ENCODE data around the gene ZNF224.
A peak's percentile ranks its signal among the peaks of the same experiment; 100 is the strongest.
"Not testable (repeated sequence)": the region's sequence is repeated elsewhere in the genome, so short reads cannot be mapped to it uniquely, and the experiment has no call there.

ZNF224 gene

DNA sequence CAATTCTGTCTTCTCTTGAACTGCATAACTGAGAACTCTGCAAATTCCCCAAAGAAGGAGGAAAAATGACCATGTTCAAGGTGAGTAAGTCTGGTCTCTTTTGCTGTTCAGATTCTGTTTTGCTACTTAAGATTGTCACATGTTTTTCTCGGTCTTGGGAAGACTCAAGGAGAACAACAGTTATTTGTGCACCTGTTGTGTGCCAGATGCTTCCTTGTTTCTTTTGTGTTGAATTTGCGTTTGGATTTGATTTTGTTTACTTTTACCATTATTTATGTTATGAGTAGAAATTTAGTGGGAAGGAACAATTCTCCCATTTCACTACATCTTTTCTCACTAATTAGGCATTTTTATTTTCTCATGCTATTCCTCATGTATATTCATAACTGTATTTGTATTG, 17.8 kb upstream of the ZNF224 start:
- Histone ChIP-seq H3K36me3 (ENCODE audit: control insufficient read depth, low read depth, low read length) (no peaks in the 10 kb centered on the region), H3K4me3 (ENCODE audit: low read length) (no peak overlapping the region), H3K4me1 (ENCODE audit: control insufficient read depth, low read depth, low read length) (peaks cover 3% of the 10 kb centered on the region), H3K27ac (ENCODE audit: low read length) (no peak overlapping the region), H3K9me3 (ENCODE audit: control insufficient read depth, low read depth, low read length) (no peaks in the 10 kb centered on the region), H3K27me3 (ENCODE audit: control insufficient read depth, insufficient read depth, low read length) (peaks cover 14% of the 10 kb centered on the region), H3K9ac (ENCODE audit: low read length) (no peak overlapping the region)

- Histone ChIP-seq H3K4me3 (ENCODE audit: low read length) (no peak overlapping the region), H3K36me3 (ENCODE audit: control insufficient read depth, low read depth, low read length) (no peaks in the 10 kb centered on the region), H3K9me3 (ENCODE audit: control insufficient read depth, low read depth, low read length) (no peaks in the 10 kb centered on the region), H3K9ac (ENCODE audit: low read length) (no peak overlapping the region), H3K27me3 (ENCODE audit: control insufficient read depth, insufficient read depth, low read length) (no peaks in the 10 kb centered on the region), H3K27ac (ENCODE audit: low read length) (no peak overlapping the region), H3K4me1 (ENCODE audit: control insufficient read depth, low read depth, low read length) (no peaks in the 10 kb centered on the region)
These were observed 2.1 kb upstream of the ZNF224 start for GRCh38 chr19:44092108-44092507.

GRCh38 chr19:44107751-44108150, 13.6 kb downstream of the ZNF224 start:
- peaks cover 24% of the 10 kb centered on the region for H3K36me3 ChIP-seq (ENCODE audit: control insufficient read depth, low read depth, low read length)
- no peak overlapping the region for H3K27ac ChIP-seq (ENCODE audit: low read length)
- H3K4me3 ChIP-seq (ENCODE audit: low read length) = no peak overlapping the region

GRCh38 chr19:44109458-44109857, 15.3 kb downstream of the ZNF224 start:
- Histone ChIP-seq H3K27ac (ENCODE audit: low read length) (no peak overlapping the region), H3K4me3 (ENCODE audit: low read length) (no peak overlapping the region), H3K27me3 (ENCODE audit: control insufficient read depth, insufficient read depth, low read length) (no peaks in the 10 kb centered on the region), H3K36me3 (ENCODE audit: control insufficient read depth, low read depth, low read length) (peaks cover 14% of the 10 kb centered on the region), H3K9ac (ENCODE audit: low read length) (no peak overlapping the region), H3K9me3 (ENCODE audit: control insufficient read depth, low read depth, low read length) (peaks cover 20% of the 10 kb centered on the region), H3K4me1 (ENCODE audit: control insufficient read depth, low read depth, low read length) (no peaks in the 10 kb centered on the region)

More at GRCh38 chr19:44107751-44108150, 13.6 kb downstream of the ZNF224 start:
- Histone ChIP-seq H3K4me1 (ENCODE audit: control insufficient read depth, low read depth, low read length) (no peaks in the 10 kb centered on the region), H3K27me3 (ENCODE audit: control insufficient read depth, insufficient read depth, low read length) (no peaks in the 10 kb centered on the region), H3K9ac (ENCODE audit: low read length) (no peak overlapping the region), H3K9me3 (ENCODE audit: control insufficient read depth, low read depth, low read length) (peaks cover 20% of the 10 kb centered on the region)

- peak overlapping the region; percentile 92 for H3K9ac ChIP-seq (ENCODE audit: low read length)
- peaks cover 8% of the 10 kb centered on the region for H3K36me3 ChIP-seq (ENCODE audit: control insufficient read depth, low read depth, low read length)
- H3K27ac ChIP-seq (ENCODE audit: low read length) = no peak overlapping the region
- peak overlapping the region; percentile 93 for H3K4me3 ChIP-seq (ENCODE audit: low read length)
- no peaks in the 10 kb centered on the region for H3K4me1 ChIP-seq (ENCODE audit: control insufficient read depth, low read depth, low read length)
- peaks cover 9% of the 10 kb centered on the region for H3K9me3 ChIP-seq (ENCODE audit: control insufficient read depth, low read depth, low read length)
- H3K27me3 ChIP-seq (ENCODE audit: control insufficient read depth, insufficient read depth, low read length) = no peaks in the 10 kb centered on the region
These were observed 17.8 kb downstream of the ZNF224 start for GRCh38 chr19:44111910-44112463.

DNA sequence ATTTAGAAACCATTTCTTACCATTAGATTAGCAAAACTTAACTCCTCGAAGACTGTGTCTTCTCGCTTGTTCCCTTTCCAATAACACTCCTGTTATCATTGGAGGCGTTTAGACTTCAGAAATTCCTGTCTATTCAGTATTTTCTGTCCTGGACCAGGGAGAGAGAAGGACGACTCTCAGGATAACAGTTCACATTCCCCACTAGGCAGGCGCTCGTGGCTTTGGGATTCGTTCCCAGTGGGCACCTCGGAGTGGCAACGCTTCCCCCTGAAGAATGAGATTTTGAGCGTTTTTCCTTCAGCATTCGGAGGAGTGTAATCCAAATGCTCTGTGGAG, 18.6 kb downstream of the ZNF224 start:
- Histone ChIP-seq H3K27me3 (ENCODE audit: control insufficient read depth, insufficient read depth, low read length) (no peaks in the 10 kb centered on the region), H3K27ac (ENCODE audit: low read length) (peak overlapping the region; percentile 61), H3K9ac (ENCODE audit: low read length) (peak overlapping the region; percentile 92), H3K4me3 (ENCODE audit: low read length) (peak overlapping the region; percentile 93), H3K4me1 (ENCODE audit: control insufficient read depth, low read depth, low read length) (no peaks in the 10 kb centered on the region), H3K9me3 (ENCODE audit: control insufficient read depth, low read depth, low read length) (peaks cover 1% of the 10 kb centered on the region), H3K36me3 (ENCODE audit: control insufficient read depth, low read depth, low read length) (peaks cover 8% of the 10 kb centered on the region)

DNA sequence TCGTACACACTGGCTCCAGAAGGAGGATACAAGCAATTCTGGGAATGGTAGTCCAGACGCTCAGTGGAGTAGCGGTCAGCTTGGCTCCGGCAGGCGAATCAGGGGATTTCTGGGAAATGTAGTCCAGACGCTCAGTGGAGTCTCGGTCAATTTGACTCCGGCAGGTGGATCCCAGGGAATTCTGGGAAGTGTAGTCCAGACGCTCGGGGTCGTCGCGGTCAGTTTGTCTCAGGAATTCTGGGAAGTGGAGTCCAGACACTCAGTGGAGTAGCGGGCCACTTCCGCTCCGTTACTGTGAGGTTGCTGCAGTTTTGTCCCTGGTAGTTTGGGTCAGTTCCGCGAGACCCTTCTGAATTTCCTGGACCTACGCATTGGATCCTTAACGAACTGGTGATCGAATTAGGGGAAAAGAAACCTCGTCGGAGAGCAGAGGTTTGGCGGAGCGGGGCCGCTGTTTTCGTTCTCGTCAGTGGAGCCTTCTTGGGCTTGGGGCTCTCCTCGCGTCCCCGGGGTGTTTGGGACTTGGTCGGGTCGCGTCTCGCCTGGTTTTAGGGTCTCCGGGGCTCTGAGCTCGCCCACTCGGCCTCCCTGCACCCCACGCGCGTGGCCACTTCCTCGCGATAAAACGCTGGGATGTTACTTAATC, 19.1 kb downstream of the ZNF224 start, which contains the start of gene ZNF225:
TSS of gene ZNF225 (plus strand) at position 262 of the 646 bp plus-strand sequence. CDS start 2,429 bp downstream, outside the sequence.
- Histone ChIP-seq H3K36me3 (ENCODE audit: control insufficient read depth, low read depth, low read length) (peaks cover 8% of the 10 kb centered on the region), H3K4me3 (ENCODE audit: low read length) (peak within 1 kb of the TSS; percentile 93), H3K27ac (ENCODE audit: low read length) (peak within 1 kb of the TSS; percentile 61)

GRCh38 chr19:44113784-44114390, 19.7 kb downstream of the ZNF224 start:
- no peak overlapping the region for H3K27ac ChIP-seq (ENCODE audit: low read length)
- H3K9me3 ChIP-seq (ENCODE audit: control insufficient read depth, low read depth, low read length) = no peaks in the 10 kb centered on the region
- peak overlapping the region; percentile 93 for H3K4me3 ChIP-seq (ENCODE audit: low read length)
- peak overlapping the region; percentile 65 for H3K9ac ChIP-seq (ENCODE audit: low read length)
- no peaks in the 10 kb centered on the region for H3K4me1 ChIP-seq (ENCODE audit: control insufficient read depth, low read depth, low read length)
- H3K36me3 ChIP-seq (ENCODE audit: control insufficient read depth, low read depth, low read length) = peaks cover 12% of the 10 kb centered on the region
- no peaks in the 10 kb centered on the region for H3K27me3 ChIP-seq (ENCODE audit: control insufficient read depth, insufficient read depth, low read length)

More for the DNA sequence above, 19.1 kb downstream of the ZNF224 start, which contains the start of gene ZNF225:
- H3K9ac ChIP-seq (ENCODE audit: low read length) = peak within 1 kb of the TSS; percentile 92
- no peaks in the 10 kb centered on the region for H3K9me3 ChIP-seq (ENCODE audit: control insufficient read depth, low read depth, low read length)
- H3K4me1 ChIP-seq (ENCODE audit: control insufficient read depth, low read depth, low read length) = no peaks in the 10 kb centered on the region
- no peaks in the 10 kb centered on the region for H3K27me3 ChIP-seq (ENCODE audit: control insufficient read depth, insufficient read depth, low read length)

DNA sequence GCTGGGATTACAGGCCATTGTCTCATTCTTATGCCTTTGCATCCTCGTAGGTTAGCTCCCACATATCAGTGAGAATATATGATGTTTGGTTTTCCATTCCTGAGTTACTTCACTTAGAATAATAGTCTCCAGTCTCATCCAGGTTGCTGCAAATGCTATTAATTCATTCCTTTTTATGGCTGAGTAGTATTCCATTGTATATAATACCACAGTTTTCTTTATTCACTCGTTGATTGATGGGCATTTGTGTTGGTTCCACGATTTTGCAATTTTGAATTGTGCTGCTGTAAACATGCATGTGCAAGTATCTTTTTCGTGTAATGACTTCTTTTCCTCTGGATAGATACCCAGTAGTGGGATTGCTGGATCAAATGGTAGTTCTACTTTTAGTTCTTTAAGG, 27.0 kb downstream of the ZNF224 start:
- not testable (repeated sequence) for H3K9me3 ChIP-seq (ENCODE audit: control insufficient read depth, low read depth, low read length); H3K4me1 ChIP-seq (ENCODE audit: control insufficient read depth, low read depth, low read length); H3K27me3 ChIP-seq (ENCODE audit: control insufficient read depth, insufficient read depth, low read length); H3K9ac ChIP-seq (ENCODE audit: low read length); H3K4me3 ChIP-seq (ENCODE audit: low read length); H3K27ac ChIP-seq (ENCODE audit: low read length)
- peaks cover 15% of the 10 kb centered on the region for H3K36me3 ChIP-seq (ENCODE audit: control insufficient read depth, low read depth, low read length)

DNA sequence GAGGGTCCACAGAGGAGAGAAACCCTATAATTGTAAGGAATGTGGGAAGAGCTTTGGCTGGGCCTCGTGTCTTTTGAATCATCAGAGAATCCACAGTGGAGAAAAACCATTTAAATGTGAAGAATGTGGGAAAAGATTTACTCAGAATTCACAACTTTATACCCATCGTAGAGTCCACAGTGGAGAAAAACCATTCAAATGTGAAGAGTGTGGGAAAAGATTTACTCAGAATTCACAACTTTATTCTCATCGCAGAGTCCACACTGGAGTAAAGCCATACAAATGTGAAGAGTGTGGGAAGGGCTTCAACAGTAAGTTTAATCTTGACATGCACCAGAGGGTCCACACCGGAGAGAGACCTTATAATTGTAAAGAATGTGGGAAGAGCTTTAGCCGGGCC, 37.8 kb downstream of the ZNF224 start:
- Histone ChIP-seq H3K9ac (ENCODE audit: low read length) (no peak overlapping the region), H3K4me3 (ENCODE audit: low read length) (no peak overlapping the region), H3K36me3 (ENCODE audit: control insufficient read depth, low read depth, low read length) (peaks cover 15% of the 10 kb centered on the region), H3K4me1 (ENCODE audit: control insufficient read depth, low read depth, low read length) (no peaks in the 10 kb centered on the region), H3K9me3 (ENCODE audit: control insufficient read depth, low read depth, low read length) (peaks cover 17% of the 10 kb centered on the region), H3K27ac (ENCODE audit: low read length) (no peak overlapping the region), H3K27me3 (ENCODE audit: control insufficient read depth, insufficient read depth, low read length) (no peaks in the 10 kb centered on the region)

- Histone ChIP-seq H3K4me3 (ENCODE audit: low read length) (peak within 1 kb of the TSS; percentile 86), H3K27ac (ENCODE audit: low read length) (no peak within 1 kb of the TSS), H3K4me1 (ENCODE audit: control insufficient read depth, low read depth, low read length) (no peaks in the 10 kb centered on the region), H3K9me3 (ENCODE audit: control insufficient read depth, low read depth, low read length) (no peaks in the 10 kb centered on the region), H3K36me3 (ENCODE audit: control insufficient read depth, low read depth, low read length) (peaks cover 8% of the 10 kb centered on the region), H3K9ac (ENCODE audit: low read length) (peak within 1 kb of the TSS; percentile 53), H3K27me3 (ENCODE audit: control insufficient read depth, insufficient read depth, low read length) (no peaks in the 10 kb centered on the region)
These were observed 47.3 kb downstream of the ZNF224 start, which contains the start of gene ZNF234 for GRCh38 chr19:44141191-44142058. Gene ZNF234 (plus strand): TSS chr19:44141554. CDS start chr19:44144633, 3,079 bp downstream.
